ENCODE results near the gene FBXO31.

DNA sequence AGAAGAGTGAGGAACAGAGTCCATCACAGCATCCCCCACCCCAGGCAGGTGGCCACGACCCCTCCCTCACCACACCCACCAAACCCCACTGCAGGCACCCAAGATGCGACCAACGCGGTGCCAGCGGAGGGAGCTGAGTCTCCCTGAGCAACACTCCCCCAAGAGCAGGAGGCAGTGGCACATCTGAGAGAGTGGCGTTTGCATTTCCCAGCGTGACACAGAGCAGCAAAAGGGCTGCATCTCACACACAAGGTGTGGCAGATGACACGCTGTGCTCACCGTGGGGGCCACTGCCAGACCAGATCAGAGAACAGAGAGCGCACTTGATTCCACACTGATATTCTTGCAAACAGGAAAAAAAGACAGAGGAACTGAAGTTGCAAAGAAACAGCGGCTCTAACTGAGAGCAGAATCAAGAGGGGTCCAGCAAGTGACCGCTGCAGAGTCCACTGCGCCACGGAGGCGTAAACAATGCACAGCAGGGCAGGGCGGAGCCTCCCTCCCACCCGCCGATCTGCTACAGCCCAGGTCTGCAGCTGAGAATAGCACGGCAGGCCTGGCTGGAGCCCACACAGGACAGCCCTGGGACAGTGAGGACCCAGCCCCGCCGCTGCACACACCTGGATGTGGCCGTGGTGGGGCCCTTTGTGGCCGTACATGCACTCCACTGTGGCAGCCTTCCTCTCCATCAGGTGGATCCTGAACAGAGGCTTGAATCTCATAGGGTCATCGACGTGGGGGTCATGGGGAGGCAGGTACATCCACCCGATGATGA lies 40.4 kb downstream of the FBXO31 start:
- TF ChIP-seq EZH2 (IDR thresholded peaks at IDR 0.05; ENCODE audit: insufficient read depth, poor library complexity, severe bottlenecking) (no peak), EZH2phosphoT487 (IDR thresholded peaks at IDR 0.05; ENCODE audit: insufficient read depth, low read depth) (no peak)
